GM12864 (cell line): ENCODE data around the gene SMIM36.
"Not testable (repeated sequence)": the region's sequence is repeated elsewhere in the genome, so short reads cannot be mapped to it uniquely, and the experiment has no call there.

Experiments used
- DNase-seq: peaks from one replicate; pipeline ENCODE4 v3.0.0-alpha.2; 2011; ENCODE audit warnings: low read depth
- H3K4me3 ChIP-seq: 2 replicates; pipeline ENCODE4 v1.5.1; 2011; ENCODE audit warnings: mild to moderate bottlenecking, low read depth, low read length, control low read depth
- TF ChIP-seq, protein P1 (sequence below): IDR thresholded peaks from 2 replicates; pipeline ENCODE4 v1.5.1; 2011; ENCODE audit warnings: low read depth, mild to moderate bottlenecking, moderate library complexity, low read length, control low read depth, inconsistent platforms; ENCODE audit errors: missing control alignments

The SMIM36 gene

GRCh38 chr17:55411463-55411855, 99.8 kb downstream of the SMIM36 start:
- DNase-seq = no peak
- no peak overlapping the region for H3K4me3 ChIP-seq
- TF ChIP-seq, protein P1, sequence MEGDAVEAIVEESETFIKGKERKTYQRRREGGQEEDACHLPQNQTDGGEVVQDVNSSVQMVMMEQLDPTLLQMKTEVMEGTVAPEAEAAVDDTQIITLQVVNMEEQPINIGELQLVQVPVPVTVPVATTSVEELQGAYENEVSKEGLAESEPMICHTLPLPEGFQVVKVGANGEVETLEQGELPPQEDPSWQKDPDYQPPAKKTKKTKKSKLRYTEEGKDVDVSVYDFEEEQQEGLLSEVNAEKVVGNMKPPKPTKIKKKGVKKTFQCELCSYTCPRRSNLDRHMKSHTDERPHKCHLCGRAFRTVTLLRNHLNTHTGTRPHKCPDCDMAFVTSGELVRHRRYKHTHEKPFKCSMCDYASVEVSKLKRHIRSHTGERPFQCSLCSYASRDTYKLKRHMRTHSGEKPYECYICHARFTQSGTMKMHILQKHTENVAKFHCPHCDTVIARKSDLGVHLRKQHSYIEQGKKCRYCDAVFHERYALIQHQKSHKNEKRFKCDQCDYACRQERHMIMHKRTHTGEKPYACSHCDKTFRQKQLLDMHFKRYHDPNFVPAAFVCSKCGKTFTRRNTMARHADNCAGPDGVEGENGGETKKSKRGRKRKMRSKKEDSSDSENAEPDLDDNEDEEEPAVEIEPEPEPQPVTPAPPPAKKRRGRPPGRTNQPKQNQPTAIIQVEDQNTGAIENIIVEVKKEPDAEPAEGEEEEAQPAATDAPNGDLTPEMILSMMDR = no peak

GRCh38 chr17:55410722-55411462, 100.4 kb downstream of the SMIM36 start:
- TF ChIP-seq, protein P1 = no peak
- no peak for DNase-seq
- H3K4me3 ChIP-seq = no peak overlapping the region

DNA sequence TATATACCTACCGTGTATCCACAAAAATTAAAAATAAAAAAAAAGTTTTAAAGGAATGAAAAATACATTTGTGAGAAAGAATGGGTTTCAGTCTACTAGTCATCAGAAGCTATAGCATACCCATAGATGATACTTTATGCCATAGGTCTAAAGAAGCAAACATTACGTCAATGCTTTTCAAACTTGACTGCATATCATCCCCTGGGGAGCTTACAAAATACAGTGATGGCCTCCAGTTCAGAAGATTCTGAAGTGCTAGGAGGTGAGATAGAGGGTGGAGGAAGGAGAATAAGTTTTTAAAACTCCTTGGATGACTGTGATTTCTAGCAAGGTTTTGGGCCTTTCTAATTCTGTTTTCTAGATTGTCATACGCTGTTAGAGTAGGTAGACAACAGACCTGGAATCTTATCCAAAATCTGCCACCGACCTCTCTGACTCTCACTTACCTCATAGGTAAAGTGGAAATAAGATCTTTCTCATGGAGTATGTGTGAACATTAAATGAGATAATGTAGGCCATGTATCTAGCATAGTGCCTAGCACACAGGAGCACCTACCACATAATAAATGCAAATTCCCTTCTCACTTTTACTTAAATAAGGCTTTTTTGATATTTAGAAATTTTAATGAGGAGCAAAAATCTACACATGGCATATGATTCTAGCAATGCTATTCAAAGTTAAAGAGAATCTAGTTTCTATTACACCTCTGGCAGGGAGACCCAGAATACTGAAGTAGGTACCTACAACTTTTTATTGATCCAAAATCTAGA, 102.0 kb downstream of the SMIM36 start:
- H3K4me3 ChIP-seq = no peak overlapping the region
- TF ChIP-seq, protein P1 = no peak
- DNase-seq = no peak

DNA sequence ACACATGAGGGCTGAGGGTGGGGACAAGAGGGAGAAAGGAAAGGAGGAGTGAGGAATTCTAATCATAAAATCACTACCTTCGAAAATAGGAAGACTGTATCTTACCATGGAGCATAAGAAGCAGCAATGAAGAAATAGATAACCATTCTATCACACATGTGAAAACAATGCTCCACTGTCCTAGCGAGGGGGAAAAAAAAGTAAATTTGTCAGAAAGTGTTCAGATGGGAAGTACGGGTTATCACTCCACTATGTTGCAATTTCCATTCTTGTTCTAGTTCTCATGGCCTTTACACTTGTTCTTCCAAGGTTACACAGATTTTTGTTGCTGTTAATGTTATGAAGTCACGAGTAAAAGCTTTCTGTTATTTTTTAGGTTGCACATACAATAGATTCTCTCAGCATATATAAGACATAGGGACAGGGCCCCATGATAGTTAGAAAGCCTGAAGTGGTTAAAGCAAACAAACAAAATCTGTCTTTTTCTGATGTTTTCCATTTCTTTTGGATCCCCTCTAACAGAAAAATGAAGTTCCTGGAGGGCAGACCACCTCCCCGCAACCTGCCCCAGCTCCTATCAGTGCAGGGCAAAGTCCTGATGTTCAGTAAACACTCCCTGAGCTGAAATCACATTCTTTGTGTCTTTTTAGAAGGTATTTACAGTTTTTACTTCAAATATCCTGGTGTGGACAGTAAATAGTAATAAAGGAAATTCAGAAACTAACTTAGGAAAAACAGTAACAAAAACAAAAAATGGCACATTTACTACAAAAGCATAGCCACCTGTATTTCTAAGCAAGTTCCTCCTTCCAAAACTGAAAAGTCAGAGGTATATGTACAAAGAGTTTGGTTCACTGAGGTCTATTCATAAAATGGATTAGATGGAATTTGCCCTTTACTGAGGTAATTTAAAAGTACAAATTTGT, 103.3 kb downstream of the SMIM36 start:
- TF ChIP-seq, protein P1 = no peak
- no peak overlapping the region for H3K4me3 ChIP-seq
- DNase-seq = no peak

GRCh38 chr17:55405600-55405999, 105.7 kb downstream of the SMIM36 start:
- no peak for DNase-seq
- TF ChIP-seq, protein P1 = no peak
- no peak overlapping the region for H3K4me3 ChIP-seq

- H3K4me3 ChIP-seq, DNase-seq: not testable (repeated sequence)
These were observed 107.1 kb downstream of the SMIM36 start for GRCh38 chr17:55404197-55404596.

DNA sequence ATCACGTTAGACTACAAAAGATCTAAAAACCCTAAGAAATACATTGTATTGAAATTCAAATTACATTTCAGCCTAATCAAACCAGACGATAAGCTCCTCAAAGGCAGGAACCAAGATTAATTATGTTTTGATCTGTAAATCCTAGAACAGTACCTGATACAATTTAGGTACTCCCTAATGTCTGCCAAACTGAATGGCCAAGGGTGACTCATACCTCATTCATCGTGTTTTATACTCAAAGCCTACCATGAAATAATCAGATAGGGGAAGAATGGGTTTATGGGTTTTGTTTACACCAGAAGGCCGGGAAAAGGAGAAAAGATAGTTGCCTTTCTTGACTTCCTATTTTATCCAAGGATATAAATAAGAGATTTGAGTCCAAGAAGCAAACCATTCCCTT, 108.9 kb downstream of the SMIM36 start:
- no peak overlapping the region for H3K4me3 ChIP-seq
- no peak for DNase-seq
- TF ChIP-seq, protein P1 = no peak
